GM19025 (cell line): ENCODE data around the gene PDCD1LG2.
"Not testable (repeated sequence)": the region's sequence is repeated elsewhere in the genome, so short reads cannot be mapped to it uniquely, and the experiment has no call there.

Experiments
- ATAC-seq: cut with Tn5 transposase; IDR thresholded peaks from one replicate; pipeline ENCODE4 v1.9.1; 2021; ENCODE audit warnings: mild to moderate bottlenecking, low read depth, moderate library complexity; ENCODE audit not compliant: unreplicated experiment

Gene PDCD1LG2

GRCh38 chr9:5510360-5510931 is at the start of gene PDCD1LG2:
PDCD1LG2 (plus strand) TSS chr9:5510531; CDS start chr9:5522547, 12,016 bp downstream.
- ATAC-seq = peak; percentile 58

GRCh38 chr9:5464831-5465330 is 45.5 kb upstream of the PDCD1LG2 start:
- not testable (repeated sequence) for ATAC-seq

GRCh38 chr9:5466005-5466404 is 44.3 kb upstream of the PDCD1LG2 start:
- no peak for ATAC-seq

- ATAC-seq = no peak
Measured at GRCh38 chr9:5466766-5467165, 43.6 kb upstream of the PDCD1LG2 start.

- ATAC-seq = no peak
Measured at GRCh38 chr9:5468850-5469249, 41.5 kb upstream of the PDCD1LG2 start.

- ATAC-seq = no peak
Measured at GRCh38 chr9:5470122-5470521, 40.2 kb upstream of the PDCD1LG2 start.

- ATAC-seq = no peak
Measured at GRCh38 chr9:5470816-5471215, 39.5 kb upstream of the PDCD1LG2 start.

GRCh38 chr9:5475611-5476010 is 34.7 kb upstream of the PDCD1LG2 start:
- ATAC-seq = not testable (repeated sequence)

GRCh38 chr9:5478206-5478605 is 32.1 kb upstream of the PDCD1LG2 start:
- no peak for ATAC-seq

GRCh38 chr9:5479994-5480694 is 30.2 kb upstream of the PDCD1LG2 start:
- ATAC-seq = no peak

- no peak for ATAC-seq
Measured at GRCh38 chr9:5480919-5481318, 29.4 kb upstream of the PDCD1LG2 start.

- ATAC-seq = no peak
Measured at GRCh38 chr9:5481322-5482040, 28.9 kb upstream of the PDCD1LG2 start.

GRCh38 chr9:5482194-5482593 is 28.1 kb upstream of the PDCD1LG2 start:
- no peak for ATAC-seq

- ATAC-seq = no peak
Measured at GRCh38 chr9:5483306-5483705, 27.0 kb upstream of the PDCD1LG2 start.

- ATAC-seq = no peak
Measured at GRCh38 chr9:5485378-5486085, 24.8 kb upstream of the PDCD1LG2 start.

GRCh38 chr9:5486988-5487387 is 23.3 kb upstream of the PDCD1LG2 start:
- no peak for ATAC-seq

GRCh38 chr9:5488221-5489008 is 21.9 kb upstream of the PDCD1LG2 start:
- no peak for ATAC-seq

GRCh38 chr9:5489630-5490490 is 20.5 kb upstream of the PDCD1LG2 start:
- no peak for ATAC-seq
